NCI-H345 (cell line): ENCODE measurements around the gene PRKRIP1.
A peak's percentile ranks its signal among the peaks of the same experiment; 100 is the strongest.
"Not testable (repeated sequence)": the region's sequence is repeated elsewhere in the genome, so short reads cannot be mapped to it uniquely, and the experiment has no call there.

Source experiments
- DNase-seq: peaks from one replicate; lab custom pipeline; 2025; lab: John Stamatoyannopoulos, UW

Gene PRKRIP1

GRCh38 chr7:102395873-102396709 is at the start of gene PRKRIP1:
Gene PRKRIP1, plus strand, starts transcription at chr7:102396363. Its CDS starts 49 bp downstream, at chr7:102396412.
- DNase-seq = peak; percentile 95

GRCh38 chr7:102346983-102347382 is 49.2 kb upstream of the PRKRIP1 start:
- not testable (repeated sequence) for DNase-seq

GRCh38 chr7:102356344-102356743 is 39.8 kb upstream of the PRKRIP1 start, which contains the start of gene SPDYE6:
Gene SPDYE6, minus strand, starts transcription at chr7:102356444. Its CDS starts 421 bp downstream, at chr7:102356023.
- DNase-seq = not testable (repeated sequence)

- peak; percentile 97 for DNase-seq
Measured at GRCh38 chr7:102363549-102364393, 32.4 kb upstream of the PRKRIP1 start.

GRCh38 chr7:102364394-102364886 is 31.7 kb upstream of the PRKRIP1 start:
- not testable (repeated sequence) for DNase-seq

GRCh38 chr7:102365390-102365789 is 30.8 kb upstream of the PRKRIP1 start:
- DNase-seq = not testable (repeated sequence)

- not testable (repeated sequence) for DNase-seq
Measured at GRCh38 chr7:102370038-102370437, 26.1 kb upstream of the PRKRIP1 start.

GRCh38 chr7:102372796-102373195 is 23.4 kb upstream of the PRKRIP1 start:
- not testable (repeated sequence) for DNase-seq

- DNase-seq = no peak
Measured at GRCh38 chr7:102376964-102377466, 19.1 kb upstream of the PRKRIP1 start.

- DNase-seq = not testable (repeated sequence)
Measured at GRCh38 chr7:102380837-102381236, 15.3 kb upstream of the PRKRIP1 start.

- DNase-seq = not testable (repeated sequence)
Measured at GRCh38 chr7:102381696-102382425, 14.3 kb upstream of the PRKRIP1 start.

- no peak for DNase-seq
Measured at GRCh38 chr7:102387064-102387463, 9.1 kb upstream of the PRKRIP1 start.

- DNase-seq = no peak
Measured at GRCh38 chr7:102389810-102390209, 6.4 kb upstream of the PRKRIP1 start.

- DNase-seq = peak; percentile 76
Measured at GRCh38 chr7:102390697-102391484, 5.3 kb upstream of the PRKRIP1 start.

GRCh38 chr7:102392330-102392729 is 3.8 kb upstream of the PRKRIP1 start:
- DNase-seq = no peak

GRCh38 chr7:102393467-102393866 is 2.7 kb upstream of the PRKRIP1 start:
- no peak for DNase-seq

- DNase-seq = peak; percentile 35
Measured at GRCh38 chr7:102395592-102395872, 631 bp upstream of the PRKRIP1 start.

GRCh38 chr7:102396710-102397019 is 502 bp downstream of the PRKRIP1 start:
- DNase-seq = no peak

GRCh38 chr7:102398543-102398942 is 2.4 kb downstream of the PRKRIP1 start:
- no peak for DNase-seq

GRCh38 chr7:102400360-102400759 is 4.2 kb downstream of the PRKRIP1 start:
- DNase-seq = no peak

GRCh38 chr7:102403563-102403962 is 7.4 kb downstream of the PRKRIP1 start:
- DNase-seq = no peak
